GM12873 (cell line): ENCODE data around the gene SLC30A7.

Experiments used
- CTCF ChIP-seq: IDR thresholded peaks from 2 replicates; pipeline ENCODE4 v1.5.1; 2012; ENCODE audit warnings: low read depth, mild to moderate bottlenecking, moderate library complexity, low read length, control low read depth; ENCODE audit not compliant: insufficient read depth; ENCODE audit errors: missing control alignments

The SLC30A7 gene

GRCh38 chr1:101003012-101003650 lies 107.2 kb downstream of the SLC30A7 start:
- TF ChIP-seq CTCF: no peak

- TF ChIP-seq CTCF: no peak
These were observed 108.2 kb downstream of the SLC30A7 start for GRCh38 chr1:101004061-101004460.

- no peak for TF ChIP-seq CTCF
These were observed 108.8 kb downstream of the SLC30A7 start for GRCh38 chr1:101004670-101005069.

- TF ChIP-seq CTCF: no peak
These were observed 109.3 kb downstream of the SLC30A7 start for GRCh38 chr1:101005183-101005582.

- no peak for TF ChIP-seq CTCF
These were observed 110.0 kb downstream of the SLC30A7 start for GRCh38 chr1:101005871-101006270.

GRCh38 chr1:101006553-101006952 lies 110.7 kb downstream of the SLC30A7 start:
- no peak for TF ChIP-seq CTCF

- no peak for TF ChIP-seq CTCF
These were observed 112.4 kb downstream of the SLC30A7 start for GRCh38 chr1:101008229-101008834.
